Measurements from ENCODE around the gene DTHD1.

GRCh38 chr4:36332782-36333131, 51.3 kb downstream of the DTHD1 start:
- TF ChIP-seq CTCF (IDR thresholded peaks at IDR 0.05) (no peak), POLR2A (IDR thresholded peaks at IDR 0.05) (no peak)
